K562 (cell line): ENCODE data around the gene HLA-E. TPM values are rescaled to one million over a fixed set of nuclear protein-coding genes. Genes with fewer than 3 reads are reported as not detected.

Experiments used
- CGGBP1 ChIP-seq: fragments of 250-450 bp; sonication (Bioruptor Pico); IDR thresholded peaks from 2 replicates; pipeline ENCODE4 v1.9.0; 2021; ENCODE audit warnings: mild to moderate bottlenecking
- E4F1 ChIP-seq: fragments of 250-450 bp; sonication (Bioruptor Pico); IDR thresholded peaks from 2 replicates; pipeline ENCODE4 v1.5.0; 2021; ENCODE audit warnings: mild to moderate bottlenecking, borderline replicate concordance
- FOXM1 ChIP-seq, 2 experiments: fragments of 450-650 bp in 1 of 2; sonication (generic) in 1 of 2; formaldehyde crosslinking in 1 of 2; IDR thresholded peaks; 2 replicates each; pipeline versions ENCODE4 v1.6.1 to v1.9.0; 2017 to 2022; ENCODE audit warnings: low read depth in 2 of 2, mild to moderate bottlenecking in 2 of 2, missing genetic modification reagents in 1 of 2, moderate library complexity in 1 of 2
- GATAD2B ChIP-seq: fragments of 450-650 bp; IDR thresholded peaks from 2 replicates; pipeline ENCODE4 v1.6.1; 2017; ENCODE audit warnings: mild to moderate bottlenecking, borderline replicate concordance
- HDAC1 ChIP-seq, 2 experiments: fragments of 450-650 bp; IDR thresholded peaks; 2 replicates each; pipeline ENCODE4 v1.6.1; 2016 to 2017; ENCODE audit warnings: inconsistent platforms in 1 of 2, mild to moderate bottlenecking in 1 of 2, moderate library complexity in 1 of 2
- MAFG ChIP-seq: fragments of 450-650 bp; conservative IDR thresholded peaks from 2 replicates; pipeline ENCODE4 v1.6.1; 2016; ENCODE audit warnings: missing genetic modification characterization, missing compliant biosample characterization
- MLX ChIP-seq, 2 experiments: fragments of 450-650 bp in 1 of 2; sonication (generic) in 1 of 2; formaldehyde crosslinking; conservative IDR thresholded peaks; 2 replicates each; pipeline versions ENCODE4 v1.4.0 to v1.8.1; 2020 to 2022; ENCODE audit warnings: mild to moderate bottlenecking in 1 of 2, missing genetic modification reagents in 1 of 2
- MNT ChIP-seq, 2 experiments: fragments of 450-650 bp; conservative IDR thresholded peaks; 2 replicates each; pipeline ENCODE4 v1.6.1; 2017; ENCODE audit warnings: mild to moderate bottlenecking in 2 of 2, moderate library complexity in 2 of 2
- PHB2 ChIP-seq: fragments of 450-650 bp; IDR thresholded peaks from 2 replicates; pipeline ENCODE4 v1.6.1; 2017; ENCODE audit warnings: low read depth
- POLR2AphosphoS5 ChIP-seq: IDR thresholded peaks from 2 replicates; pipeline ENCODE4 v1.6.1; 2011; ENCODE audit warnings: mild to moderate bottlenecking, low read depth, low read length, moderate library complexity; ENCODE audit not compliant: control insufficient read depth, insufficient read depth
- ZFP36 ChIP-seq: fragments of 150-350 bp; IDR thresholded peaks from 2 replicates; pipeline ENCODE4 v1.6.1; 2018; ENCODE audit warnings: low read length, low read depth; ENCODE audit not compliant: partially characterized antibody
- ZFPM2 ChIP-seq: fragments of 250-450 bp; sonication (Bioruptor Pico); IDR thresholded peaks from 2 replicates; pipeline ENCODE4 v1.5.1; 2022; ENCODE audit warnings: mild to moderate bottlenecking
- ZNF282 ChIP-seq: sonication (generic); formaldehyde crosslinking; IDR thresholded peaks from 2 replicates; pipeline ENCODE4 v1.8.1; 2023; ENCODE audit warnings: missing genetic modification reagents
- ZNF655 ChIP-seq: fragments of 250-450 bp; sonication (Bioruptor Pico); IDR thresholded peaks from 2 replicates; pipeline ENCODE4 v1.5.0; 2021
- ZNF780A ChIP-seq: fragments of 250-450 bp; sonication (Bioruptor Pico); IDR thresholded peaks from 2 replicates; pipeline ENCODE4 v1.5.0; 2021; ENCODE audit warnings: mild to moderate bottlenecking
- polyA plus RNA-seq, 8 experiments: library from polyadenylated mRNA; depleted of rRNA in 4 of 8; stranded (reverse) in 5 of 8; unstranded in 3 of 8; fragments of >200 nt; fragmentation: Nextera tagmentation in 2 of 8; fragmentation: Illumina TruSeq in 1 of 8; extraction: Ambion mirVana in 2 of 8; extraction: Trizol in 1 of 8; gene quantifications; 2 replicates each; pipeline versions ENCODE4 v1.2.1 to v1.2.3, GENCODE V29; 2011 to 2014; ENCODE audit warnings: inconsistent platforms in 1 of 8, missing spikeins in 1 of 8
- total RNA-seq, 7 experiments: library from RNA; depleted of rRNA in 6 of 7; stranded (reverse); fragments of >200 nt in 6 of 7; fragmentation: Illumina TruSeq in 2 of 7; extraction: Trizol in 2 of 7; gene quantifications; 2 replicates each; pipeline versions ENCODE4 v1.2.1 to v1.2.3, GENCODE V29; 2011 to 2021; ENCODE audit warnings: low replicate concordance in 1 of 7

HLA-E gene
- total and polyA plus RNA-seq, 9 of the 15 experiments (the other 6 are each of a cell fraction or from before 2014, with no cell fraction given): 3.2 to 39.9 (median 26.8) TPM

- TF ChIP-seq ZNF655 (CRISPR knock-in tag) (no peak), POLR2AphosphoS5 (no peak), HDAC1 (IDR thresholded peaks at IDR 0.05) (no peak), E4F1 (CRISPR knock-in tag) (no peak), ZNF282 (CRISPR knock-in tag) (no peak), ZFPM2 (CRISPR knock-in tag) (no peak), PHB2 (no peak), MLX (CRISPR knock-in tag; conservative IDR thresholded peaks at IDR 0.05) (0 out of 4 replicates have a peak, but pooled peaks of 1 of the 2 experiments have one; percentile 43), CGGBP1 (no peak), MAFG (tag) (no peak), ZNF780A (CRISPR knock-in tag) (no peak), FOXM1 (IDR thresholded peaks at IDR 0.05; ENCODE audit: low read depth) (no peak), FOXM1 (CRISPR knock-in tag; IDR thresholded peaks at IDR 0.05; ENCODE audit: low read depth) (no peak), ZFP36 (no peak), GATAD2B (no peak), MNT (conservative IDR thresholded peaks at IDR 0.05) (0 out of 4 replicates have a peak, but pooled peaks of 1 of the 2 experiments have one; percentile 14)
Observed at GRCh38 chr6:30533460-30534294, 44.4 kb downstream of the HLA-E start (continued).
